GM13976 (cell line): ENCODE measurements around the gene KLHDC4.

Experiments
- DNase-seq: peaks from one replicate; pipeline ENCODE4 v3.0.0; 2012; ENCODE audit warnings: low spot score
- CTCF ChIP-seq: IDR thresholded peaks from 2 replicates; pipeline ENCODE4 v1.5.1; 2012; ENCODE audit warnings: borderline replicate concordance, mild to moderate bottlenecking; ENCODE audit not compliant: insufficient read depth; ENCODE audit errors: extremely low read depth, missing control alignments, control extremely low read depth
- in situ Hi-C: fragments of 300-500 bp; cut with MboI; formaldehyde crosslinking; loops from one replicate; pipeline ENCODE4 v1.12.0; 2022; ENCODE audit warnings: low sequenced_read_pairs, mixed read lengths, inconsistent platforms; ENCODE audit not compliant: unreplicated experiment

Gene KLHDC4

GRCh38 chr16:87708881-87709638 is 56.7 kb downstream of the KLHDC4 start:
- no peak for DNase-seq
- TF ChIP-seq CTCF, result no peak
- in situ Hi-C loops, result no loop called here

GRCh38 chr16:87707714-87708580 is 57.8 kb downstream of the KLHDC4 start:
- DNase-seq, result no peak
- TF ChIP-seq CTCF, result no peak
- in situ Hi-C loops, result no loop called here

GRCh38 chr16:87707097-87707496 is 58.7 kb downstream of the KLHDC4 start:
- in situ Hi-C loops, result no loop called here
- no peak for DNase-seq
- TF ChIP-seq CTCF, result no peak

- in situ Hi-C loops, result no loop called here
- no peak for TF ChIP-seq CTCF
- no peak for DNase-seq
These were observed 59.3 kb downstream of the KLHDC4 start for GRCh38 chr16:87706278-87707000.

- DNase-seq, result no peak
- in situ Hi-C loops, result no loop called here
- no peak for TF ChIP-seq CTCF
These were observed 60.0 kb downstream of the KLHDC4 start for GRCh38 chr16:87705771-87706277.

GRCh38 chr16:87704754-87705353 is 60.9 kb downstream of the KLHDC4 start:
- no peak for TF ChIP-seq CTCF
- in situ Hi-C loops, result no loop called here
- DNase-seq, result no peak
